ENCODE measurements around the gene PRKCA. TPM values are rescaled to one million over a fixed set of nuclear protein-coding genes. Genes with fewer than 3 reads are reported as not detected.

Gene PRKCA
- total and polyA plus RNA-seq, 9 of the 15 experiments (the other 6 are each of a cell fraction or from before 2014, with no cell fraction given), result 3.2 to 33.0 (median 17.8) TPM

GRCh38 chr17:66541461-66542128 is 239.2 kb downstream of the PRKCA start (continued):
- TF ChIP-seq NKRF (IDR thresholded peaks at IDR 0.05; ENCODE audit: borderline replicate concordance) (no peak), SMARCB1 (IDR thresholded peaks at IDR 0.05; ENCODE audit: insufficient read length, low read depth) (no peak), ZBTB2 (IDR thresholded peaks at IDR 0.05) (no peak), ZNF224 (CRISPR knock-in tag; IDR thresholded peaks at IDR 0.05) (no peak), SUPT5H (IDR thresholded peaks at IDR 0.05) (no peak), XRCC5 (IDR thresholded peaks at IDR 0.05; ENCODE audit: low read depth, low read length) (no peak), MCM2 (IDR thresholded peaks at IDR 0.05; ENCODE audit: low read depth) (no peak), STAT5A (IDR thresholded peaks at IDR 0.05; ENCODE audit: borderline replicate concordance, low read length) (peak; percentile 44; the same call in 1 of the 2 replicates), NR4A1 (CRISPR knock-in tag; IDR thresholded peaks at IDR 0.05) (no peak), NR4A1 (tag; IDR thresholded peaks at IDR 0.05) (no peak), HDAC8 (tag; IDR thresholded peaks at IDR 0.05) (no peak), SLC30A9 (CRISPR knock-in tag; IDR thresholded peaks at IDR 0.05) (no peak), ZNF639 (CRISPR knock-in tag; conservative IDR thresholded peaks at IDR 0.05 in 1 of 2, IDR thresholded peaks at IDR 0.05 in 1 of 2) (no peak), ARID3B (CRISPR knock-in tag; IDR thresholded peaks at IDR 0.05; ENCODE audit: borderline replicate concordance) (no peak), MTA2 (IDR thresholded peaks at IDR 0.05; ENCODE audit: low read depth) (no peak), CBX1 (IDR thresholded peaks at IDR 0.05; ENCODE audit: low read depth) (no peak), THAP12 (CRISPR knock-in tag; IDR thresholded peaks at IDR 0.05) (no peak), SMAD3 (CRISPR knock-in tag; conservative IDR thresholded peaks at IDR 0.05) (no peak)

Measured in K562 (cell line).